GM19455 (cell line): ENCODE results near the gene NAALADL2.
"Not testable (repeated sequence)": the region's sequence is repeated elsewhere in the genome, so short reads cannot be mapped to it uniquely, and the experiment has no call there.

Experiments used
- ATAC-seq: cut with Tn5 transposase; IDR thresholded peaks from one replicate; pipeline ENCODE4 v1.9.1; 2021; ENCODE audit not compliant: unreplicated experiment

Gene NAALADL2

DNA sequence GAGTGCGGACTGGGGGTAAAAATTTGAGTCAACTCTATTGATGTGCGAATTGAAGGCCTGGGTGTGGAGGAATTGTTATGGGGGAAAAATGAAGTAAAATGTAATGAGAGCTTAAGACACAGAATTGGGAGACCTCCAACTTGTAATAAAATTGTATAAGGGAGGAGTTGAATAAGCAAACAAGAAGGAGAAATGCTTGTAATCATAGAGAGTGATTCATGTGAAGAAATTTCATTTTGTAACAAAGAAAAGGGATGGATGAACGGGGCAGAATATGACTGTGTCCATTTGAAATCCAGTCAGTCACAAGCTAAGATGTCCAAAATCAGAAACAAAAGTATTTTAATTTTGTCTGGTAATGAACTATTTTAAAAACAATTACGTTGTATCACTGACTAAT, 552.3 kb downstream of the NAALADL2 start:
- no peak for ATAC-seq

- ATAC-seq, result no peak
Measured at GRCh38 chr3:175411946-175412345, 552.8 kb downstream of the NAALADL2 start.

- no peak for ATAC-seq
Measured at GRCh38 chr3:175413926-175414325, 554.8 kb downstream of the NAALADL2 start.

GRCh38 chr3:175416600-175416999, 557.5 kb downstream of the NAALADL2 start:
- no peak for ATAC-seq

DNA sequence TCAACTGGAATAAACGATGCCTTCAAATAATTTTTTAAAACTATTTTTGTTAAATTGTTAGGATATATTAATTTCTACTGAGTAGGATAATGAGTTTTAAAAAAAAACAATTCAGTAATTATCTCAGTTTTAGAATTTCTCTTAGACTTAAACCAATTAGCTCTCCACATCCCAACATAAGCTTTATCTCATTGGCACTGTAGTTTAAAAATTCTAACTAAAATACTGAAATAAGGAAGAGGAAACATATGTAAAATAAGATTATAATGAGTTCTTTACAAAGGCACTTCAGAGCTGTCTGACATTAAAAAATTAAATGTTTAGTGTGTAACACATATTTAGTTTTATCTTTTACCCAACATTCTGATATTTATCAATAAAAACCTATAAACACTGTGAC, 558.3 kb downstream of the NAALADL2 start:
- no peak for ATAC-seq

DNA sequence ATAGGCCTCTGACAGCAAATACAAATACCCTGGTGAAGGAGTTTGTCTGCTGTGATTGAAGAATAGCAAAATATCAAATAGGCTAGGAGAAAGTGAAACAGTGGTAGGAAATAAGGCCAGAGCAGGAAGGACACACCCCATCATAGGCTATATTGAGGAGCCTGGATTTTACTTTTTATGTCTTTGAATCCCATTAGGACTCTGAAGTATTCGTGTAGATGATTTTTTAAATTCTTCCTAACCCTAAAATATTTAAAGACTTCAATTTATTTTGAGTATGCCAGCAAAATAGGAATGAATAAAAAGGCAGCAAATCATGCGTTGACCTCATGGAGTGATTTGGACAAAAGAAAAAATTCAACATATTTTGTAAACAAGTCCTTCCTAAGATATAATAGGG, 562.8 kb downstream of the NAALADL2 start:
- no peak for ATAC-seq

DNA sequence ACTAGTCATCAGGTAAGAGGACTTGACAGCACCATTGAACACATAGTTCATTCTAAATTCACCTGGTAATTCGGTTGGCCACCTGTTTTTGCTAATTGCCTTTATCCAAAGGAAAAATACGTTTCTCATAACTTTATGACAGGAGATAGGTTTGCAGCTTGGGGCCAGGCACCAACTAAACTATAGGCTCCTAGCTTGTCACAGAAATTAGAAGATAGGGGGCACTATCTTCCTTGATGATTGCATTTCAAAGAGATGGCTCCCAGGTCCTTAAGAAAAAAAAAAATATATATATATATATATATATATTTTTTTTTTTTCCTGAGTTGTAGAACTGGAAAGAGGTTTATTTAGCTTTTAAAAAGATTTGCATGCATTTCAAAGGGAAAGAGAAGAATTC, 563.6 kb downstream of the NAALADL2 start:
- ATAC-seq, result no peak

- not testable (repeated sequence) for ATAC-seq
Measured at GRCh38 chr3:175423848-175424247, 564.7 kb downstream of the NAALADL2 start.

- ATAC-seq, result no peak
Measured at GRCh38 chr3:175426805-175427204, 567.7 kb downstream of the NAALADL2 start.

GRCh38 chr3:175428466-175428865, 569.3 kb downstream of the NAALADL2 start:
- ATAC-seq, result no peak

DNA sequence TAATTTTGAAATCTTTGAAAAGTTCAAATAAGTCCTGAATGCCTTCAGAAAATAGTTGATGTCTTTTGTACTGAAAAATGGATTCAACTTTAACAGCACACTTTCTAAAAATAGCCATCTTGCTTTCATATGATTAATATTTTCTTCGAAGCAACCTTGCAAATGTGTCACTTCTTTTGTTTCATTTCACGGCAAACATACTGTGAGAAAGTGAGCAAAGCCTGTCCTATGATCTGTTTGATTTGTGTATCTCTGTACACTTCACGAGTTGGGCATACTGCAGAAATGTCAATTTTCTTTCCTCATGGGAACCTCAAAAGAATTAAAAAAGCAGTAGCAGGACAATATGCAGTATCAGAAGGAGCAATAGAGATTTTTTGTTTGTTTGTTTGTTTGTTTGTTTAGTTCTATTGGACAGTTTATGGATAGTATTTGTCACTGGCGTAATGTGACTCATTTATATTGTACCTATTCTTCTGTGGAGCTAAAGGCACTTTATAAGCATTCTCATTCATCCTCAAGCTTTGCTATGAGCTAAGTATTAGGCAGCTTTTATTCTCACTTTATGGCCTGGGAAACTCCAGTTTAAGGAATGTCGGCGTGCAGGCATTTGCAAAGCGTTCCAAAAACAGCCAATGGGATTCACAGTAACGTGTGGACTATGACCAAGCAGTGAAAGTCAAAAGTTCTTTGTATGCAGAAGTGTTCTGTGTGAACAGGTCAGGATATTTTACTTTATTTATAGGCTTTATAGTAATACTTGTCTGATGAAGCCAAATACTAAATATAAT, 572.0 kb downstream of the NAALADL2 start:
- no peak for ATAC-seq

- ATAC-seq, result no peak
Measured at GRCh38 chr3:175432376-175433025, 573.4 kb downstream of the NAALADL2 start.

- ATAC-seq, result no peak
Measured at GRCh38 chr3:175433026-175433674, 574.0 kb downstream of the NAALADL2 start.

DNA sequence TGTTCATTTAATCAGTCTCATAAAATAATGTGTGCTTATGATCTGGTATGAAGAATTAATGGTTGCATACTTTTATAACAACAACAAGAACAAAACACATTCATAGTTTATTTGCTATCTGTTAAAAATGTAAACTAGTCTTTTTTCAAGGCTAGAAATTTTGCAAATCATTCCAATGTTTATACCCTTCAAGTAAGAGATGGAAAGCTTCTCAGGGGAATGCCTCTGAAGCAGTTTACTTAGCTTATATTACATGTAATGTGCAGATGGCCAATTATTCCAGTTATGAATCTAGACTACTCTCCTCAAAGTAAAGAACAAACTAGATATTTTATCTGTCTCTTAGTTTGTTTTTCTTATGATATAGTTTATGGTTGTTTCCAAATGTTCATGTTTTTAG, 575.4 kb downstream of the NAALADL2 start:
- ATAC-seq, result no peak

GRCh38 chr3:175443682-175444081, 584.5 kb downstream of the NAALADL2 start:
- ATAC-seq, result no peak

GRCh38 chr3:175445741-175446140, 586.6 kb downstream of the NAALADL2 start:
- no peak for ATAC-seq

DNA sequence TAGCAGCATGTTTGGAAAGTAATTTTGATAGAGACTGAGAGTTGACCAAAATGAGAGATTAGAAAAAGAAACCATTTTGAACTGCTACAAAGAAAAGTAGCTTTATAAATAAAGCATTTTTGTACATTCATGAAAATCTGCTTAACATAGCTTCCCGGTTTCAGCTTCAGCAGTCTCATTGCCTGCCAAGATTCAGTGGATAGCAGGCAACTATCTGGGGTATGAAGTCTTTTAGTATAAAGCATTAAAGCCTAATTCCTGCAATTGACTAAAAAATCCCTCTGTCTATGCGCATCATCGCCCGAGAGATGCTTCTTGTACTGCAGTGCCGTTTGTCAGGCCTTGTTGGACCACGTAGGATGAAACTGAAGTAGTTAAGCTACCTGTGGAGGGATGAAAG, 588.4 kb downstream of the NAALADL2 start:
- ATAC-seq, result no peak

- ATAC-seq, result no peak
Measured at GRCh38 chr3:175453361-175453760, 594.2 kb downstream of the NAALADL2 start.

GRCh38 chr3:175456466-175456865, 597.3 kb downstream of the NAALADL2 start:
- no peak for ATAC-seq

DNA sequence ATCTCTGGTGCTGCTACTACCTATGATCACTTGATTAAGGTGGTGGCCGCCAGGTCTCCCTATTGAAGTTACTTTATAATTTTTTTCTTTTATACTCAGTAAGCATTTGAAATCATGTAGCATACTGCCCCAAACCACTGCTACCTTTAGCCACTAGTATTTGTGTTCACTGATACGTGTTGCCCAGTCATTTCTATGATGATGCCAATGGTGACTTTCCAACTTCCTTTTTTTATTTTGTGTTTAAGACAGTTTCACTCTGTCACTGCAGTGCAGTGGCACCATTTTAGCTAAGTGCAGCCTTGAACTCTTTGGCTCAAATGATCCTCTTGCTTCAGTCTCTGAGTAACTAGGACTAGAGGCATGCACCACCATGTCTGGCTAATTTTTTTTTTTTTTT, 598.2 kb downstream of the NAALADL2 start:
- no peak for ATAC-seq

- not testable (repeated sequence) for ATAC-seq
Measured at GRCh38 chr3:175460849-175461399, 601.8 kb downstream of the NAALADL2 start.

- no peak for ATAC-seq
Measured at GRCh38 chr3:175464362-175464761, 605.2 kb downstream of the NAALADL2 start.
